G401.6 (cell line): Measurements from ENCODE around the gene RNPEPL1.

Source experiments
- FAIRE-seq: peaks from 2 replicates; lab custom pipeline; 2012; peaks lifted over from hg19 to GRCh38; lab: Jason Lieb, UNC

Gene RNPEPL1

GRCh38 chr2:240626531-240627300 is 58.4 kb downstream of the RNPEPL1 start:
- no peak for FAIRE-seq

- no peak for FAIRE-seq
These were observed 59.6 kb downstream of the RNPEPL1 start for GRCh38 chr2:240627736-240628506.

GRCh38 chr2:240628507-240628807 is 60.2 kb downstream of the RNPEPL1 start:
- FAIRE-seq = no peak

GRCh38 chr2:240628808-240629618 is 60.7 kb downstream of the RNPEPL1 start:
- FAIRE-seq = no peak

GRCh38 chr2:240629619-240629967 is 61.3 kb downstream of the RNPEPL1 start:
- no peak for FAIRE-seq

- no peak for FAIRE-seq
These were observed 61.9 kb downstream of the RNPEPL1 start for GRCh38 chr2:240629968-240630770.
